ENCODE results near the gene PPP6R1.

- TF ChIP-seq CTCF (IDR thresholded peaks at IDR 0.05) (no peak), POLR2A (IDR thresholded peaks at IDR 0.05) (no peak)
These were observed 25.8 kb downstream of the PPP6R1 start for GRCh38 chr19:55232986-55233385.

Data from lower leg skin (tissue), 3 donors.